ENCODE results near the gene PSME3. TPM values are rescaled to one million over a fixed set of nuclear protein-coding genes. Genes with fewer than 3 reads are reported as not detected.
A peak's percentile ranks its signal among the peaks of the same experiment; 100 is the strongest.

The PSME3 gene
- total and polyA plus RNA-seq, 2 of the 13 experiments (the other 11 are each of a cell fraction or from before 2014, with no cell fraction given): 66.3 to 135 TPM

- TF ChIP-seq KLF12 (CRISPR knock-in tag; IDR thresholded peaks at IDR 0.05; ENCODE audit: borderline replicate concordance) (no peak), ZBTB14 (CRISPR knock-in tag; IDR thresholded peaks at IDR 0.05) (no peak), SIX4 (CRISPR knock-in tag; IDR thresholded peaks at IDR 0.05) (no peak), NR2C2 (CRISPR knock-in tag; IDR thresholded peaks at IDR 0.05; ENCODE audit: borderline replicate concordance) (peak; percentile 45), ZMYM4 (CRISPR knock-in tag; IDR thresholded peaks at IDR 0.05) (peak; percentile 78), ZSCAN25 (CRISPR knock-in tag; IDR thresholded peaks at IDR 0.05) (no peak), ZNF329 (CRISPR knock-in tag; IDR thresholded peaks at IDR 0.05; ENCODE audit: low read depth) (no peak), MZF1 (CRISPR knock-in tag; IDR thresholded peaks at IDR 0.05; ENCODE audit: borderline replicate concordance) (no peak), BCL6 (CRISPR knock-in tag; IDR thresholded peaks at IDR 0.05) (peak; percentile 55; the same call in 1 of the 2 replicates), ZBTB43 (CRISPR knock-in tag; conservative IDR thresholded peaks at IDR 0.05) (0 out of 2 replicates have a peak, but pooled peaks have one; percentile 4), TCF7 (IDR thresholded peaks at IDR 0.05; ENCODE audit: low read depth) (no peak), ZNF614 (CRISPR knock-in tag; IDR thresholded peaks at IDR 0.05; ENCODE audit: borderline replicate concordance) (0 out of 2 replicates have a peak, but pooled peaks have one; percentile 12), RBFOX2 (IDR thresholded peaks at IDR 0.05; ENCODE audit: low read depth, low read length) (no peak), ZNF816 (CRISPR knock-in tag; IDR thresholded peaks at IDR 0.05; ENCODE audit: borderline replicate concordance) (no peak), ZNF501 (CRISPR knock-in tag; IDR thresholded peaks at IDR 0.05) (no peak), ZNF839 (CRISPR knock-in tag; IDR thresholded peaks at IDR 0.05; ENCODE audit: borderline replicate concordance) (no peak), ZNF572 (CRISPR knock-in tag; IDR thresholded peaks at IDR 0.05) (no peak), ZNF30 (CRISPR knock-in tag; IDR thresholded peaks at IDR 0.05) (no peak), FOXO1 (CRISPR knock-in tag; IDR thresholded peaks at IDR 0.05) (peak; percentile 45; the same call in 1 of the 2 replicates), CREB3 (CRISPR knock-in tag; IDR thresholded peaks at IDR 0.05) (no peak), ZNF775 (CRISPR knock-in tag; IDR thresholded peaks at IDR 0.05; ENCODE audit: borderline replicate concordance) (no peak), ZNF704 (CRISPR knock-in tag; IDR thresholded peaks at IDR 0.05; ENCODE audit: borderline replicate concordance) (0 out of 2 replicates have a peak, but pooled peaks have one; percentile 36), ZNF570 (CRISPR knock-in tag; IDR thresholded peaks at IDR 0.05; ENCODE audit: borderline replicate concordance) (no peak)
These were observed 45.1 kb downstream of the PSME3 start (continued) for GRCh38 chr17:42878123-42878880.

Data from HepG2 (cell line).